ENCODE data around the gene MANBA. TPM values are rescaled to one million over a fixed set of nuclear protein-coding genes. Genes with fewer than 3 reads are reported as not detected.

The MANBA gene
- polyA plus RNA-seq, 3 donors, result 80.8 to 94.4 (median 88.7) TPM

- 80% methylated on average over 2 of the region's 3 CpGs for WGBS (ENCODE audit: insufficient coverage)
- Histone ChIP-seq H3K36me3 (replicated peaks in 1 of 2; ENCODE audit: control insufficient read depth in 1 of 2, insufficient read depth in 2 of 2, low read length in 2 of 2) (peaks cover 20 to 52% of the 10 kb centered on the region in 2 donors), H3K27me3 (ENCODE audit: control insufficient read depth in 2 of 2, insufficient read depth in 2 of 2, low read length in 2 of 2) (no peaks in the 10 kb centered on the region), H3K4me2 (replicated peaks; ENCODE audit: extremely low read depth, low read length, poor library complexity, severe bottlenecking) (peak overlapping the region; percentile 9), H4K20me1 (ENCODE audit: insufficient read depth, low read length) (peaks cover 67% of the 10 kb centered on the region), H3K9me3 (replicated peaks in 1 of 2; ENCODE audit: control insufficient read depth in 1 of 2, insufficient read depth in 1 of 2, low read length in 2 of 2) (no peaks in the 10 kb centered on the region), H3K9ac (ENCODE audit: insufficient read depth, low read length, poor library complexity, severe bottlenecking) (no peak overlapping the region), H2AFZ (ENCODE audit: insufficient read depth, low read depth, low read length, poor library complexity, severe bottlenecking) (no peak overlapping the region), H3K79me2 (ENCODE audit: insufficient read depth, low read length) (peaks cover 26% of the 10 kb centered on the region), H3K4me1 (ENCODE audit: control insufficient read depth in 1 of 2, insufficient read depth in 2 of 2, low read length in 2 of 2) (peaks cover 40 to 48% of the 10 kb centered on the region in 2 donors), H3K4me3 (replicated peaks in 1 of 3; ENCODE audit: low read depth in 2 of 3, low read length in 3 of 3) (no peak overlapping the region), H3K27ac (ENCODE audit: low read depth in 1 of 2, low read length in 2 of 2) (peak overlapping the region in 1 of 2 donors; percentile 71)
- Mint-ChIP-seq H3K36me3 (peaks cover 52 to 54% of the 10 kb centered on the region in 2 donors), H3K9me3 (peaks cover 0 to 5% (median 0%) of the 10 kb centered on the region in 7 donors), H3K4me1 (peaks cover 37% of the 10 kb centered on the region), H3K27me3 (ENCODE audit: low read depth in 3 of 3) (no peaks in the 10 kb centered on the region), H3K27ac (peak overlapping the region; percentile 58 to 88 (median 73)), H3K4me3 (no peak overlapping the region)
- no peak for DNase-seq
- intact Hi-C loops (cut with micrococcal nuclease), result no loop called here
- TF ChIP-seq, protein P1, sequence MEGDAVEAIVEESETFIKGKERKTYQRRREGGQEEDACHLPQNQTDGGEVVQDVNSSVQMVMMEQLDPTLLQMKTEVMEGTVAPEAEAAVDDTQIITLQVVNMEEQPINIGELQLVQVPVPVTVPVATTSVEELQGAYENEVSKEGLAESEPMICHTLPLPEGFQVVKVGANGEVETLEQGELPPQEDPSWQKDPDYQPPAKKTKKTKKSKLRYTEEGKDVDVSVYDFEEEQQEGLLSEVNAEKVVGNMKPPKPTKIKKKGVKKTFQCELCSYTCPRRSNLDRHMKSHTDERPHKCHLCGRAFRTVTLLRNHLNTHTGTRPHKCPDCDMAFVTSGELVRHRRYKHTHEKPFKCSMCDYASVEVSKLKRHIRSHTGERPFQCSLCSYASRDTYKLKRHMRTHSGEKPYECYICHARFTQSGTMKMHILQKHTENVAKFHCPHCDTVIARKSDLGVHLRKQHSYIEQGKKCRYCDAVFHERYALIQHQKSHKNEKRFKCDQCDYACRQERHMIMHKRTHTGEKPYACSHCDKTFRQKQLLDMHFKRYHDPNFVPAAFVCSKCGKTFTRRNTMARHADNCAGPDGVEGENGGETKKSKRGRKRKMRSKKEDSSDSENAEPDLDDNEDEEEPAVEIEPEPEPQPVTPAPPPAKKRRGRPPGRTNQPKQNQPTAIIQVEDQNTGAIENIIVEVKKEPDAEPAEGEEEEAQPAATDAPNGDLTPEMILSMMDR (IDR thresholded peaks at IDR 0.05), result no peak
Observed at GRCh38 chr4:102692474-102692873, 68.3 kb downstream of the MANBA start.

DNA sequence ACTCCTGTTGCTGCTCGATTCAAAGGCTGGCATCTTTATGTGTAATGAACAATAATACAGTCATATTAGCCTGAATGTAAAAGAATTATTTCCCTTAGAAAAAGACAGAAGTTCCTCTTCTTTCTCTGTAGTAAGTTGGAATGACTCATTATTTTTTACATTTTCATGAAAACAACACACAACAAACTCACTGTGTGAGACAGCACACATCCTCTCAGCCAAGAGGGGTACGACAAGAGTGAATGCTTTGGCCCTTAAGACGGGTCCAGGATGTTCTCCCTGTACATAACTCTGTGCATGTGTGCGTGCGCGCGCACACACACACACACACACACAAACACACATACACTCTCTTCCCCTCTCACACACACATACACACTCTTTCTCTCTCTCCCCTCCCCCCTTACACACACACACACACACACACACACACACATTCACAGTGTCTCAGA is 72.8 kb downstream of the MANBA start:
- Histone ChIP-seq H3K79me2 (ENCODE audit: insufficient read depth, low read length) (peaks cover 53% of the 10 kb centered on the region), H3K27me3 (ENCODE audit: control insufficient read depth in 2 of 2, insufficient read depth in 2 of 2, low read length in 2 of 2) (no peaks in the 10 kb centered on the region), H2AFZ (ENCODE audit: insufficient read depth, low read depth, low read length, poor library complexity, severe bottlenecking) (no peak overlapping the region), H3K4me1 (ENCODE audit: control insufficient read depth in 1 of 2, insufficient read depth in 2 of 2, low read length in 2 of 2) (peaks cover 35 to 43% of the 10 kb centered on the region in 2 donors), H3K4me3 (replicated peaks in 1 of 3; ENCODE audit: low read depth in 2 of 3, low read length in 3 of 3) (peak overlapping the region in 1 of 3 experiments; percentile 45), H3K4me2 (replicated peaks; ENCODE audit: extremely low read depth, low read length, poor library complexity, severe bottlenecking) (peak overlapping the region; percentile 57), H3K27ac (ENCODE audit: low read depth in 1 of 2, low read length in 2 of 2) (peak overlapping the region; percentile 55 to 88), H3K36me3 (replicated peaks in 1 of 2; ENCODE audit: control insufficient read depth in 1 of 2, insufficient read depth in 2 of 2, low read length in 2 of 2) (peaks cover 30 to 59% of the 10 kb centered on the region in 2 donors), H3K9me3 (replicated peaks in 1 of 2; ENCODE audit: control insufficient read depth in 1 of 2, insufficient read depth in 1 of 2, low read length in 2 of 2) (no peaks in the 10 kb centered on the region), H4K20me1 (ENCODE audit: insufficient read depth, low read length) (peaks cover 81% of the 10 kb centered on the region), H3K9ac (ENCODE audit: insufficient read depth, low read length, poor library complexity, severe bottlenecking) (peak overlapping the region; percentile 46)
- peak; percentile 49 to 66 (median 65) for DNase-seq
- peaks cover 15% of the 10 kb centered on the region for H3K4me1 Mint-ChIP-seq
- H3K36me3 Mint-ChIP-seq, result peaks cover 20 to 21% of the 10 kb centered on the region in 2 donors
- intact Hi-C loops (cut with micrococcal nuclease), result loop anchor here in 1 of 2 donors (10.0 kb wide), 1 partner anchor 137 kb away; the partner anchor contains the start of gene UBE2D3
- TF ChIP-seq, protein P1 (IDR thresholded peaks at IDR 0.05), result no peak
- H3K27me3 Mint-ChIP-seq (ENCODE audit: low read depth in 3 of 3), result no peaks in the 10 kb centered on the region
- H3K27ac Mint-ChIP-seq, result no peak overlapping the region
- WGBS (ENCODE audit: insufficient coverage), result 66% methylated on average over 6 of the region's 7 CpGs
- H3K9me3 Mint-ChIP-seq, result no peaks in the 10 kb centered on the region
- H3K4me3 Mint-ChIP-seq, result no peak overlapping the region
